Osteocyte (in vitro differentiated cells): ENCODE results near the gene DENND2A. TPM values are rescaled to one million over a fixed set of nuclear protein-coding genes. Genes with fewer than 3 reads are reported as not detected.

Experiments
- DNase-seq: peaks from one replicate; pipeline ENCODE4 v3.0.0; 2021; ENCODE audit warnings: mixed read lengths; ENCODE audit not compliant: unreplicated experiment; ENCODE audit errors: extremely low spot score
- H3K27ac Mint-ChIP-seq: one replicate; pipeline ENCODE4 v1.8.0; 2021; ENCODE audit warnings: mild to moderate bottlenecking, mixed read lengths; ENCODE audit not compliant: unreplicated experiment
- H3K27me3 Mint-ChIP-seq: one replicate; pipeline ENCODE4 v1.8.0; 2021; ENCODE audit warnings: mixed read lengths; ENCODE audit not compliant: unreplicated experiment
- H3K36me3 Mint-ChIP-seq: one replicate; pipeline ENCODE4 v1.8.0; 2021; ENCODE audit warnings: mixed read lengths; ENCODE audit not compliant: unreplicated experiment
- H3K4me1 Mint-ChIP-seq: one replicate; pipeline ENCODE4 v1.8.0; 2021; ENCODE audit warnings: mixed read lengths; ENCODE audit not compliant: unreplicated experiment
- H3K4me3 Mint-ChIP-seq: one replicate; pipeline ENCODE4 v1.8.0; 2021; ENCODE audit warnings: mild to moderate bottlenecking, moderate library complexity, mixed read lengths; ENCODE audit not compliant: unreplicated experiment
- H3K9me3 Mint-ChIP-seq: one replicate; pipeline ENCODE4 v1.8.0; 2021; ENCODE audit warnings: mixed read lengths; ENCODE audit not compliant: unreplicated experiment
- CTCF ChIP-seq: fragments of 200-600 bp; sonication (generic); IDR thresholded peaks from 2 replicates; pipeline ENCODE4 v1.5.0; 2021; ENCODE audit warnings: antibody characterized with exemption, mild to moderate bottlenecking, moderate library complexity
- total RNA-seq: library from RNA; stranded (reverse); gene quantifications from 2 replicates; pipeline ENCODE4 v1.2.1, GENCODE V29; 2021

DENND2A gene
- total RNA-seq, 1 donor from 2014 or later = 53.3 TPM

DNA sequence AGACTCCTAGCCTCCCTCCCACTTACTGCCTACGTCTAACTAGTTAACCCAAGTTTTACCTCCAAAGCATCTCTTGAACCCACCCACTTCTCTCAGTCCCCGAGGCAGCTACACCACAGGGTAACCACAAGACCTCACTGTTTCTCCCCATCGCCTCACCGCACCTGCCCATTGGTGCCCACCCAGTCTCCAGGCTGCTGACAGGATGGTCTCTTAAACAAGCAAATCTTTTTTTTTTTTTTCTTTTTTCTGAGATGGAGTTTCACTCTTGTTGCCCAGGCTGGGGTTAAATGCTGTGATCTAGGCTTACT lies 47.0 kb downstream of the DENND2A start:
- DNase-seq = no peak
- Mint-ChIP-seq H3K9me3 (no peaks in the 10 kb centered on the region), H3K4me3 (no peak overlapping the region), H3K36me3 (peaks cover 12% of the 10 kb centered on the region), H3K27ac (no peak overlapping the region), H3K4me1 (peaks cover 40% of the 10 kb centered on the region), H3K27me3 (no peaks in the 10 kb centered on the region)
- no peak for TF ChIP-seq CTCF

DNA sequence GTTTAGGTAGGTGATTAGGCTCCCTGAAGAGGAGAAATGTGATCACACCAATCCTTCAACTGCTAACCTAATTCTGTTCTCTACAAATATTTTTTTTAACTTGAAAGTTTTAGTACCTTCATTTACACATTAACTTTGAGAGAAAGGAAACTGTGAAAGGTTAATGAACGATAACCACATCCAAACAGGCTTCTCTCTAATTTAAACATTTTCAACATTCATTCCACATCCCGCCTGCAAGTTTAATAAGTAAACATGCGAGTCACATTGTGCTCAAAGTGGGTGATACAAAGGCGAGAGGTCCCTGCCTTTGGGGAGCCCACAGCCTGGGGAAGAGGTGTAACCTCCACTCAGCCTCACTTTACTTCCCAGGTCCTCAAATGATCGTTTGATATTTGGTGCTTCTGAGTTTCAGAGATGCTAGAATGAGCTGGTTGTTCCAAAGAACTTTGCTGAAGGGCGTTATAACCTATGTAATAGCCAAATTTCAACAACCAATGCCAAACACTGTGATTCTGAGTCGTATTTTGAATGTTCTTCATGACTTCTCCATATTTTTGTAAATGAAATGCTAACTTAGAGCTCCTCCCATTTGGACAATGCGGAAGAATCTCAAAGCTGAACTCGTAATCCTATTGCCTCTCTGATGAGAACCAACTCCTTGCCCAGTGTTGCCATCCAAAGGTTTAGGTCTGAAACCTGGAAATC lies 47.5 kb downstream of the DENND2A start:
- Mint-ChIP-seq H3K36me3 (peaks cover 12% of the 10 kb centered on the region), H3K4me1 (peaks cover 38% of the 10 kb centered on the region), H3K27me3 (no peaks in the 10 kb centered on the region), H3K9me3 (no peaks in the 10 kb centered on the region), H3K4me3 (no peak overlapping the region), H3K27ac (peak overlapping the region; percentile 3)
- TF ChIP-seq CTCF = no peak
- DNase-seq = no peak

- Mint-ChIP-seq H3K4me1 (peaks cover 20% of the 10 kb centered on the region), H3K27ac (no peak overlapping the region), H3K9me3 (no peaks in the 10 kb centered on the region), H3K27me3 (no peaks in the 10 kb centered on the region), H3K36me3 (peaks cover 22% of the 10 kb centered on the region), H3K4me3 (no peak overlapping the region)
- TF ChIP-seq CTCF = no peak
- DNase-seq = no peak
Observed at GRCh38 chr7:140591180-140591902, 49.3 kb downstream of the DENND2A start.

DNA sequence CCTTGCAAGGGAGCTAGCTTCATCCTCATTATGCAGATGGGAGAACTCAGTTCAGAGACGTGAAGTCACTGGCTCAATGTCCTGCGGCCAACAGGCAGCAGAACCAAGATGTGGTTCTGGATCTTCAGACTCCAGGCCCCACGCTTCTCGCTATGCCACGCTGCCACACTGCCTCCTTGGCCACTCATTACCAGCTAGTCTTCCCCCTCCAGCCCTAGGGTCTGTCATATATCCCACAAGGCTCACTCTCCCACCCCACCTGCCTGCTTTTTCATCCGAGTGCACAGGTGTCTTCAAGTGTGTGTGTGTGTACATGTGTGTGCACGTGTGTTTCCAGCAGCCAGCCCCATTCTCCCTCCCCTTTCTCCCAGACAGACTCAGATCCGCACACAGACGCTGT lies 53.4 kb downstream of the DENND2A start:
- Mint-ChIP-seq H3K9me3 (no peaks in the 10 kb centered on the region), H3K4me3 (no peak overlapping the region), H3K4me1 (no peaks in the 10 kb centered on the region), H3K27me3 (no peaks in the 10 kb centered on the region), H3K27ac (no peak overlapping the region), H3K36me3 (peaks cover 33% of the 10 kb centered on the region)
- no peak for TF ChIP-seq CTCF
- DNase-seq = no peak

- Mint-ChIP-seq H3K4me1 (no peaks in the 10 kb centered on the region), H3K27ac (no peak overlapping the region), H3K9me3 (no peaks in the 10 kb centered on the region), H3K27me3 (no peaks in the 10 kb centered on the region), H3K36me3 (peaks cover 33% of the 10 kb centered on the region), H3K4me3 (no peak overlapping the region)
- no peak for DNase-seq
- no peak for TF ChIP-seq CTCF
Observed at GRCh38 chr7:140586516-140586915, 54.1 kb downstream of the DENND2A start.
